K562 (cell line): ENCODE measurements around the gene HOXB3. TPM values are rescaled to one million over a fixed set of nuclear protein-coding genes. Genes with fewer than 3 reads are reported as not detected.
A peak's percentile ranks its signal among the peaks of the same experiment; 100 is the strongest.

Experiments
- AFF1 ChIP-seq, 2 experiments: fragments of 450-650 bp; IDR thresholded peaks; 2 replicates each; pipeline ENCODE4 v1.6.1; 2018; ENCODE audit warnings: mild to moderate bottlenecking in 2 of 2, low read depth in 1 of 2; ENCODE audit not compliant: partially characterized antibody in 2 of 2
- AFF4 ChIP-seq: sonication (generic); formaldehyde crosslinking; IDR thresholded peaks from 2 replicates; pipeline ENCODE4 v1.8.0; 2023; ENCODE audit warnings: mild to moderate bottlenecking, missing genetic modification reagents
- CCNT2 ChIP-seq: IDR thresholded peaks from 2 replicates; pipeline ENCODE4 v1.6.1; 2011; ENCODE audit warnings: borderline replicate concordance, low read depth, mild to moderate bottlenecking, moderate library complexity, mixed read lengths, low read length; ENCODE audit not compliant: insufficient read length; ENCODE audit errors: extremely low read depth
- GABPB1 ChIP-seq: sonication (generic); formaldehyde crosslinking; IDR thresholded peaks from 2 replicates; pipeline ENCODE4 v1.8.0; 2022; ENCODE audit warnings: mild to moderate bottlenecking, missing genetic modification reagents
- JUND ChIP-seq, 2 experiments: IDR thresholded peaks; 2 replicates in 1 of 2; 3 replicates in 1 of 2; pipeline ENCODE4 v1.6.1; 2011; ENCODE audit warnings: borderline replicate concordance in 2 of 2, low read depth in 2 of 2, low read length in 2 of 2, improper control_type of control experiment in 1 of 2, missing biosample characterization in 1 of 2, missing genetic modification characterization in 1 of 2, missing genetic modification reagents in 1 of 2
- KLF1 ChIP-seq: fragments of 450-650 bp; IDR thresholded peaks from 2 replicates; pipeline ENCODE4 v1.6.1; 2016; ENCODE audit warnings: missing genetic modification characterization, missing compliant biosample characterization
- MITF ChIP-seq: IDR thresholded peaks from 2 replicates; pipeline ENCODE4 v1.6.1; 2014; ENCODE audit warnings: antibody characterized with exemption
- MTA3 ChIP-seq: fragments of 450-650 bp; formaldehyde crosslinking; IDR thresholded peaks from 2 replicates; pipeline ENCODE4 v1.6.1; 2017; ENCODE audit warnings: mild to moderate bottlenecking, borderline replicate concordance
- PHF20 ChIP-seq: fragments of 450-650 bp; IDR thresholded peaks from 2 replicates; pipeline ENCODE4 v1.6.1; 2018; ENCODE audit not compliant: partially characterized antibody
- PHF21A ChIP-seq: fragments of 450-650 bp; IDR thresholded peaks from 2 replicates; pipeline ENCODE4 v1.6.1; 2017; ENCODE audit warnings: low read depth, borderline replicate concordance
- POLR2H ChIP-seq: IDR thresholded peaks from 2 replicates; pipeline ENCODE4 v1.6.1; 2016; ENCODE audit warnings: missing genetic modification characterization, low read depth, mild to moderate bottlenecking, control low read depth, missing compliant biosample characterization, moderate library complexity
- STAT5B ChIP-seq: fragments of 250-450 bp; sonication (Bioruptor Pico); IDR thresholded peaks from 2 replicates; pipeline ENCODE4 v1.8.0; 2021; ENCODE audit warnings: mild to moderate bottlenecking, inconsistent platforms
- XRCC5 ChIP-seq: fragments of 200-400 bp; formaldehyde crosslinking; IDR thresholded peaks from 2 replicates; pipeline ENCODE4 v1.6.1; 2017; ENCODE audit warnings: low read depth, mild to moderate bottlenecking, low read length
- ZBED1 ChIP-seq: IDR thresholded peaks from 2 replicates; pipeline ENCODE4 v1.6.1; 2014
- ZFPM2 ChIP-seq: fragments of 250-450 bp; sonication (Bioruptor Pico); IDR thresholded peaks from 2 replicates; pipeline ENCODE4 v1.5.1; 2022; ENCODE audit warnings: mild to moderate bottlenecking
- ZNF140 ChIP-seq: fragments of 250-450 bp; sonication (Bioruptor Pico); IDR thresholded peaks from 2 replicates; pipeline ENCODE4 v1.8.0; 2021; ENCODE audit warnings: moderate library complexity, mild to moderate bottlenecking, inconsistent platforms
- ZNF384 ChIP-seq: IDR thresholded peaks from 2 replicates; pipeline ENCODE4 v1.6.1; 2012; ENCODE audit warnings: low read depth, low read length, improper control_type of control experiment
- ZNF707 ChIP-seq: fragments of 250-450 bp; sonication (Bioruptor Pico); conservative IDR thresholded peaks from 2 replicates; pipeline ENCODE4 v1.8.0; 2022; ENCODE audit warnings: inconsistent platforms, mild to moderate bottlenecking, moderate library complexity
- ZNF764 ChIP-seq: fragments of 250-450 bp; sonication (Bioruptor Pico); IDR thresholded peaks from 2 replicates; pipeline ENCODE4 v1.4.0; 2020; ENCODE audit warnings: low read depth, mild to moderate bottlenecking, moderate library complexity
- polyA plus RNA-seq, 8 experiments: library from polyadenylated mRNA; depleted of rRNA in 4 of 8; stranded (reverse) in 5 of 8; unstranded in 3 of 8; fragments of >200 nt; fragmentation: Nextera tagmentation in 2 of 8; fragmentation: Illumina TruSeq in 1 of 8; extraction: Ambion mirVana in 2 of 8; extraction: Trizol in 1 of 8; gene quantifications; 2 replicates each; pipeline versions ENCODE4 v1.2.1 to v1.2.3, GENCODE V29; 2011 to 2014; ENCODE audit warnings: inconsistent platforms in 1 of 8, missing spikeins in 1 of 8
- total RNA-seq, 7 experiments: library from RNA; depleted of rRNA in 6 of 7; stranded (reverse); fragments of >200 nt in 6 of 7; fragmentation: Illumina TruSeq in 2 of 7; extraction: Trizol in 2 of 7; gene quantifications; 2 replicates each; pipeline versions ENCODE4 v1.2.1 to v1.2.3, GENCODE V29; 2011 to 2021; ENCODE audit warnings: low replicate concordance in 1 of 7

Gene HOXB3
- total and polyA plus RNA-seq, 9 of the 15 experiments (the other 6 are each of a cell fraction or from before 2014, with no cell fraction given): 2.4 to 41.3 (median 20.2) TPM

- TF ChIP-seq AFF1 (IDR thresholded peaks at IDR 0.05; ENCODE audit: low read depth in 1 of 2, partially characterized antibody in 2 of 2) (peak in 1 of 2 experiments; percentile 38), PHF21A (no peak), MITF (no peak), CCNT2 (peak; percentile 20), POLR2H (no peak), ZNF764 (CRISPR knock-in tag) (no peak), GABPB1 (0 out of 2 replicates have a peak, but pooled peaks have one; percentile 12), AFF4 (CRISPR knock-in tag) (peak; percentile 88), XRCC5 (0 out of 2 replicates have a peak, but pooled peaks have one; percentile 28), KLF1 (tag) (no peak), ZBED1 (no peak), ZNF707 (CRISPR knock-in tag) (no peak), JUND (IDR thresholded peaks at IDR 0.05; ENCODE audit: borderline replicate concordance, low read depth, low read length) (peak; percentile 2; the same call in 1 of the 2 replicates), JUND (tag; IDR thresholded peaks at IDR 0.05; ENCODE audit: borderline replicate concordance, low read depth, low read length) (no peak), ZNF384 (no peak), STAT5B (CRISPR knock-in tag) (no peak), ZNF140 (CRISPR knock-in tag) (no peak), MTA3 (0 out of 2 replicates have a peak, but pooled peaks have one; percentile 6), ZFPM2 (no peak), PHF20 (no peak)
Measured at GRCh38 chr17:48544349-48545021, 45.6 kb downstream of the HOXB3 start (continued).
